H54 (cell line): Measurements from ENCODE around the gene MRPL40.

Experiments
- DNase-seq: peaks from one replicate; pipeline ENCODE4 v3.0.0; 2011; ENCODE audit warnings: low spot score, mixed read lengths; ENCODE audit not compliant: insufficient read length
- FAIRE-seq: peaks from 3 replicates; lab custom pipeline; 2011; peaks lifted over from hg19 to GRCh38; lab: Jason Lieb, UNC
- POLR2A ChIP-seq: IDR thresholded peaks from 2 replicates; pipeline ENCODE4 v1.6.1; 2011; ENCODE audit warnings: low read depth, mild to moderate bottlenecking, low read length

MRPL40 gene

GRCh38 chr22:19467912-19468311 is 35.6 kb downstream of the MRPL40 start:
- DNase-seq: no peak
- no peak for TF ChIP-seq POLR2A
- no peak for FAIRE-seq

- FAIRE-seq: no peak
- no peak for DNase-seq
- TF ChIP-seq POLR2A: no peak
Measured at GRCh38 chr22:19469421-19469820, 37.1 kb downstream of the MRPL40 start.

GRCh38 chr22:19470010-19470409 is 37.7 kb downstream of the MRPL40 start:
- no peak for FAIRE-seq
- no peak for TF ChIP-seq POLR2A
- DNase-seq: no peak

- DNase-seq (no peak), FAIRE-seq (no peak)
- TF ChIP-seq POLR2A: no peak
Measured at GRCh38 chr22:19471572-19471971, 39.2 kb downstream of the MRPL40 start.

GRCh38 chr22:19472233-19472632 is 39.9 kb downstream of the MRPL40 start:
- no peak for DNase-seq
- FAIRE-seq: no peak
- no peak for TF ChIP-seq POLR2A

- no peak for FAIRE-seq
- DNase-seq: no peak
- TF ChIP-seq POLR2A: no peak
Measured at GRCh38 chr22:19473578-19473977, 41.2 kb downstream of the MRPL40 start.

GRCh38 chr22:19476023-19476422 is 43.7 kb downstream of the MRPL40 start:
- TF ChIP-seq POLR2A: no peak
- DNase-seq (no peak), FAIRE-seq (no peak)

- FAIRE-seq: no peak
- no peak for TF ChIP-seq POLR2A
- no peak for DNase-seq
Measured at GRCh38 chr22:19477321-19478044, 45.1 kb downstream of the MRPL40 start.

GRCh38 chr22:19478045-19478900 is 45.9 kb downstream of the MRPL40 start:
- no peak for DNase-seq
- no peak for FAIRE-seq
- no peak for TF ChIP-seq POLR2A

GRCh38 chr22:19478901-19479354 is 46.6 kb downstream of the MRPL40 start, which contains the start of gene UFD1:
Gene UFD1, minus strand, starts transcription at chr22:19479193. Its CDS starts 108 bp downstream, at chr22:19479085.
- FAIRE-seq (no peak), DNase-seq (peak; percentile 58)
- peak; percentile 35; the same call in 1 of the 2 replicates for TF ChIP-seq POLR2A

- DNase-seq: peak; percentile 85
- no peak for TF ChIP-seq POLR2A
- peak; percentile 84 for FAIRE-seq
Measured at GRCh38 chr22:19479355-19480172, 47.2 kb downstream of the MRPL40 start, which contains the start of gene CDC45. Gene CDC45, plus strand, starts transcription at chr22:19479920. Its CDS starts 49 bp downstream, at chr22:19479969.

GRCh38 chr22:19480173-19480568 is 47.8 kb downstream of the MRPL40 start:
- no peak for DNase-seq
- no peak for FAIRE-seq

GRCh38 chr22:19480789-19481188 is 48.4 kb downstream of the MRPL40 start:
- FAIRE-seq (no peak), DNase-seq (no peak)
- TF ChIP-seq POLR2A: no peak

More at GRCh38 chr22:19480173-19480568, 47.8 kb downstream of the MRPL40 start:
- TF ChIP-seq POLR2A: no peak
